PC-9 (cell line): ENCODE measurements around the gene RIBC2. TPM values are rescaled to one million over a fixed set of nuclear protein-coding genes. Genes with fewer than 3 reads are reported as not detected.
A peak's percentile ranks its signal among the peaks of the same experiment; 100 is the strongest.

ENCODE experiments used
- BruUV-seq: library from RNA; stranded (reverse); fragments of 400-500 nt; replicated peaks from 2 replicates; lab custom pipeline; 2021; lab: Mats Ljungman, UMichigan
- CTCF ChIA-PET: fragments of 300-600 bp; sonication (Branson Sonifier 250); formaldehyde crosslinking; loops from one replicate; lab custom pipeline; 2022; ENCODE audit warnings: antibody characterized with exemption; lab: Charles Lee
- POLR2A ChIA-PET: fragments of 300-600 bp; sonication (Branson Sonifier 250); formaldehyde crosslinking; loops from one replicate; lab custom pipeline; 2022; ENCODE audit warnings: antibody characterized with exemption; ENCODE audit not compliant: unreplicated experiment; lab: Charles Lee
- DNase-seq, 2 experiments: peaks; one replicate each; pipeline versions ENCODE4 v3.0.0 to v3.0.0-alpha.2; 2015 to 2022; ENCODE audit warnings: mixed read lengths in 1 of 2
- H2AFZ ChIP-seq: fragments of 200-600 bp; sonication (generic); 2 replicates; pipeline ENCODE4 v1.8.1; 2017; ENCODE audit warnings: antibody characterized with exemption
- H3F3A ChIP-seq: fragments of 200-600 bp; sonication (generic); 2 replicates; pipeline ENCODE4 v1.8.1; 2017; ENCODE audit warnings: antibody characterized with exemption, mild to moderate bottlenecking, low read depth; ENCODE audit not compliant: insufficient read depth
- H3K27ac ChIP-seq: fragments of 200-600 bp; sonication (generic); 2 replicates; pipeline ENCODE4 v1.6.1; 2016; ENCODE audit warnings: mixed run types
- H3K27me3 ChIP-seq: fragments of 200-600 bp; sonication (generic); 2 replicates; pipeline ENCODE4 v1.6.1; 2016; ENCODE audit warnings: low read depth, mixed run types; ENCODE audit not compliant: insufficient read depth
- H3K36me3 ChIP-seq: fragments of 200-600 bp; sonication (generic); 2 replicates; pipeline ENCODE4 v1.6.1; 2016; ENCODE audit warnings: low read depth, mixed run types
- H3K4me1 ChIP-seq: fragments of 200-600 bp; sonication (generic); replicated peaks from 2 replicates; pipeline ENCODE4 v1.6.1; 2016; ENCODE audit warnings: mixed run types; ENCODE audit not compliant: insufficient read depth
- H3K4me2 ChIP-seq: fragments of 200-600 bp; sonication (generic); 2 replicates; pipeline ENCODE4 v1.6.1; 2017; ENCODE audit warnings: mixed run types
- H3K4me3 ChIP-seq: fragments of 200-600 bp; sonication (generic); 2 replicates; pipeline ENCODE4 v1.6.1; 2016; ENCODE audit warnings: mixed run types
- H3K79me2 ChIP-seq: fragments of 200-600 bp; sonication (generic); 2 replicates; pipeline ENCODE4 v1.6.1; 2017; ENCODE audit warnings: low read depth, mixed run types
- H3K9me2 ChIP-seq: fragments of 200-600 bp; sonication (generic); 2 replicates; pipeline ENCODE4 v1.8.1; 2017; ENCODE audit warnings: mild to moderate bottlenecking; ENCODE audit not compliant: insufficient read depth
- H3K9me3 ChIP-seq: fragments of 200-600 bp; sonication (generic); 2 replicates; pipeline ENCODE4 v1.8.1; 2016; ENCODE audit warnings: low read depth; ENCODE audit not compliant: insufficient read depth
- H4K20me1 ChIP-seq: fragments of 200-600 bp; sonication (generic); 2 replicates; pipeline ENCODE4 v1.8.1; 2017; ENCODE audit not compliant: insufficient read depth
- CTCF ChIP-seq: fragments of 200-600 bp; sonication (generic); conservative IDR thresholded peaks from 2 replicates; pipeline ENCODE4 v1.6.1; 2017; ENCODE audit warnings: mixed run types, antibody characterized with exemption, mild to moderate bottlenecking, moderate library complexity
- EZH2 ChIP-seq: fragments of 200-600 bp; sonication (generic); IDR thresholded peaks from 2 replicates; pipeline ENCODE4 v1.8.0; 2017; ENCODE audit warnings: antibody characterized with exemption, low read depth
- intact Hi-C: fragments of 100-400 bp; cut with micrococcal nuclease; formaldehyde crosslinking; loops from one replicate; pipeline ENCODE4 v1.10.0; 2022; ENCODE audit not compliant: unreplicated experiment
- total RNA-seq: library from RNA; stranded (reverse); gene quantifications from 2 replicates; pipeline ENCODE4 v1.2.3, GENCODE V29; 2021

RIBC2 gene
- total RNA-seq, 1 experiment from 2014 or later: 11.0 TPM

GRCh38 chr22:45389546-45389945, 23.9 kb upstream of the RIBC2 start:
- POLR2A ChIA-PET: interaction anchor here (0.6 kb wide), 1 partner anchor 105 kb away, joined by 8 read pairs; the partner anchor contains the start of gene UPK3A
- DNase-seq: peak in 1 of 2 experiments; percentile 38
- Histone ChIP-seq H3F3A (no peaks in the 10 kb centered on the region), H3K79me2 (no peaks in the 10 kb centered on the region), H3K9me3 (no peaks in the 10 kb centered on the region), H3K4me3 (no peak overlapping the region), H4K20me1 (no peaks in the 10 kb centered on the region), H3K27ac (no peak overlapping the region), H3K9me2 (no peaks in the 10 kb centered on the region), H2AFZ (no peak overlapping the region), H3K4me1 (no peaks in the 10 kb centered on the region), H3K27me3 (no peaks in the 10 kb centered on the region), H3K36me3 (no peaks in the 10 kb centered on the region), H3K4me2 (no peak overlapping the region)
- TF ChIP-seq CTCF (no peak), EZH2 (no peak)
- intact Hi-C loops: no loop called here
- no TSS peak for BruUV-seq
- CTCF ChIA-PET: no interaction called here

- Histone ChIP-seq H3K4me1 (no peaks in the 10 kb centered on the region), H3K36me3 (no peaks in the 10 kb centered on the region), H3K9me2 (no peaks in the 10 kb centered on the region), H3K4me2 (no peak overlapping the region), H4K20me1 (no peaks in the 10 kb centered on the region), H2AFZ (no peak overlapping the region), H3K27ac (no peak overlapping the region), H3F3A (no peaks in the 10 kb centered on the region), H3K79me2 (no peaks in the 10 kb centered on the region), H3K27me3 (no peaks in the 10 kb centered on the region), H3K4me3 (no peak overlapping the region), H3K9me3 (no peaks in the 10 kb centered on the region)
- BruUV-seq: no TSS peak
- CTCF ChIA-PET: no interaction called here
- no peak for DNase-seq
- no peak for TF ChIP-seq EZH2
- TF ChIP-seq CTCF: no peak
- intact Hi-C loops: no loop called here
- POLR2A ChIA-PET: no interaction called here
These were observed 15.7 kb upstream of the RIBC2 start for GRCh38 chr22:45397806-45398205.

- CTCF ChIA-PET: no interaction called here
- H3K9me3 ChIP-seq: no peaks in the 10 kb centered on the region
- H3K4me1 ChIP-seq: no peaks in the 10 kb centered on the region
- POLR2A ChIA-PET: no interaction called here
- TF ChIP-seq EZH2 (no peak), CTCF (no peak)
- no peaks in the 10 kb centered on the region for H3K27me3 ChIP-seq
- H4K20me1 ChIP-seq: no peaks in the 10 kb centered on the region
- no peaks in the 10 kb centered on the region for H3K9me2 ChIP-seq
- no peak overlapping the region for H2AFZ ChIP-seq
- H3K79me2 ChIP-seq: no peaks in the 10 kb centered on the region
- H3K4me2 ChIP-seq: no peak overlapping the region
- H3K27ac ChIP-seq: no peak overlapping the region
- intact Hi-C loops: no loop called here
- no peak for DNase-seq
- no peak overlapping the region for H3K4me3 ChIP-seq
- BruUV-seq: no TSS peak
- H3F3A ChIP-seq: no peaks in the 10 kb centered on the region
- H3K36me3 ChIP-seq: no peaks in the 10 kb centered on the region
These were observed 15.3 kb upstream of the RIBC2 start for GRCh38 chr22:45398214-45398613.
